A549 (cell line): ENCODE measurements around the gene GSG1L. TPM values are rescaled to one million over a fixed set of nuclear protein-coding genes. Genes with fewer than 3 reads are reported as not detected.

Experiments
- ATAC-seq, 2 experiments: fragments of 200-7000 bp in 1 of 2; fragments of >200 bp in 1 of 2; cut with Nextera tagmentation in 1 of 2; cut with Tn5 transposase in 1 of 2; 3 replicates each; pipeline versions ENCODE4 v1.8.0 to v1.9.1; 2018 to 2020; ENCODE audit warnings: mild to moderate bottlenecking in 1 of 2, moderate library complexity in 1 of 2
- CTCF ChIA-PET: fragments of 300-600 bp; sonication (Branson Sonifier 250); formaldehyde crosslinking; extraction: SDS; loops from one replicate; lab custom pipeline; 2021; ENCODE audit warnings: antibody characterized with exemption, inconsistent platforms; lab: Yijun Ruan, JAX
- POLR2A ChIA-PET: fragments of 350-600 bp; formaldehyde crosslinking; extraction: SDS; loops from one replicate; lab custom pipeline; 2021; ENCODE audit warnings: antibody characterized with exemption, inconsistent platforms; lab: Yijun Ruan, JAX
- DNase-seq, 2 experiments: peaks; one replicate each; pipeline versions ENCODE4 v3.0.0 to v3.0.0-alpha.2; 2011 to 2016; ENCODE audit warnings: low read depth in 1 of 2, low spot score in 1 of 2
- FAIRE-seq: peaks from 2 replicates; lab custom pipeline; 2011; peaks lifted over from hg19 to GRCh38; lab: Jason Lieb, UNC
- H3K27ac ChIP-seq, 2 experiments: fragments of >200 bp; sonication (Bioruptor Twin); formaldehyde crosslinking; 3 replicates each; pipeline ENCODE4 v1.5.1; 2016 to 2017
- H3K4me1 ChIP-seq: fragments of >200 bp; sonication (Bioruptor Twin); formaldehyde crosslinking; 3 replicates; pipeline ENCODE4 v1.6.1; 2016
- H3K4me2 ChIP-seq: fragments of >200 bp; sonication (Bioruptor Twin); formaldehyde crosslinking; 3 replicates; pipeline ENCODE4 v1.6.1; 2016
- H3K4me3 ChIP-seq: fragments of >200 bp; sonication (Bioruptor Twin); formaldehyde crosslinking; 3 replicates; pipeline ENCODE4 v1.5.1; 2016
- H3K9me3 ChIP-seq: fragments of >200 bp; sonication (Bioruptor Twin); formaldehyde crosslinking; 3 replicates; pipeline ENCODE4 v1.6.1; 2016
- BHLHE40 ChIP-seq: IDR thresholded peaks from 2 replicates; pipeline ENCODE4 v1.6.1; 2012; ENCODE audit warnings: low read depth, low read length, inconsistent platforms
- CBX8 ChIP-seq: fragments of 200-600 bp; sonication (generic); IDR thresholded peaks from 2 replicates; pipeline ENCODE4 v1.6.1; 2016
- ESRRA ChIP-seq: fragments of 150-350 bp; IDR thresholded peaks from 2 replicates; pipeline ENCODE4 v1.6.1; 2014; ENCODE audit warnings: mild to moderate bottlenecking, low read length, borderline replicate concordance
- HEYL ChIP-seq: fragments of 250-450 bp; sonication (Bioruptor Pico); IDR thresholded peaks from 2 replicates; pipeline ENCODE4 v1.8.0; 2021; ENCODE audit warnings: mild to moderate bottlenecking, moderate library complexity
- HOXA7 ChIP-seq: fragments of 250-450 bp; sonication (Bioruptor Pico); IDR thresholded peaks from 2 replicates; pipeline ENCODE4 v1.5.0; 2020; ENCODE audit warnings: mild to moderate bottlenecking, moderate library complexity
- HOXB5 ChIP-seq: fragments of 250-450 bp; sonication (Bioruptor Pico); IDR thresholded peaks from 2 replicates; pipeline ENCODE4 v1.5.0; 2020; ENCODE audit warnings: mild to moderate bottlenecking, moderate library complexity
- JUNB ChIP-seq: fragments of >200 bp; sonication (Bioruptor Twin); formaldehyde crosslinking; IDR thresholded peaks from 2 replicates; pipeline ENCODE4 v1.6.1; 2016
- MYC ChIP-seq: IDR thresholded peaks from 2 replicates; pipeline ENCODE4 v1.6.1; 2012; ENCODE audit warnings: mild to moderate bottlenecking, inconsistent platforms, low read length, improper control_type of control experiment, borderline replicate concordance
- NPAS2 ChIP-seq: fragments of 250-450 bp; sonication (Bioruptor Pico); IDR thresholded peaks from 2 replicates; pipeline ENCODE4 v1.8.0; 2022; ENCODE audit warnings: mild to moderate bottlenecking, moderate library complexity, borderline replicate concordance
- POLR2AphosphoS2 ChIP-seq: conservative IDR thresholded peaks from 2 replicates; pipeline ENCODE4 v1.6.1; 2012; ENCODE audit warnings: low read length, improper control_type of control experiment, inconsistent platforms
- RAD21 ChIP-seq, 2 experiments: fragments of >200 bp in 1 of 2; sonication (Bioruptor Twin) in 1 of 2; formaldehyde crosslinking in 1 of 2; IDR thresholded peaks in 1 of 2; conservative IDR thresholded peaks in 1 of 2; 2 replicates in 1 of 2; 3 replicates in 1 of 2; pipeline ENCODE4 v1.6.1; 2012 to 2018; ENCODE audit warnings: inconsistent platforms in 1 of 2
- RFX5 ChIP-seq: fragments of 450-650 bp; IDR thresholded peaks from 2 replicates; pipeline ENCODE4 v1.7.1; 2014; ENCODE audit warnings: antibody characterized with exemption, mild to moderate bottlenecking, moderate library complexity
- RNF2 ChIP-seq: fragments of 200-600 bp; sonication (generic); IDR thresholded peaks from 2 replicates; pipeline ENCODE4 v1.6.1; 2016; ENCODE audit warnings: low read depth, mild to moderate bottlenecking, antibody characterized with exemption, moderate library complexity, borderline replicate concordance
- SREBF2 ChIP-seq: fragments of 450-650 bp; IDR thresholded peaks from 2 replicates; pipeline ENCODE4 v1.6.1; 2014; ENCODE audit warnings: mild to moderate bottlenecking, moderate library complexity
- TP53 ChIP-seq: fragments of 250-450 bp; sonication (Bioruptor Pico); IDR thresholded peaks from 2 replicates; pipeline ENCODE4 v1.5.0; 2021; ENCODE audit warnings: mild to moderate bottlenecking, moderate library complexity
- ZSCAN20 ChIP-seq: fragments of 250-450 bp; sonication (Bioruptor Pico); IDR thresholded peaks from 2 replicates; pipeline ENCODE4 v1.8.0; 2022; ENCODE audit warnings: mild to moderate bottlenecking, moderate library complexity
- WGBS: methylation state at CpG from one replicate; pipeline ENCODE4 v1.1.6; 2017; ENCODE audit errors: missing lambda C conversion rate; 5-methylcytosine and 5-hydroxymethylcytosine counted together
- polyA plus RNA-seq, 4 experiments: library from polyadenylated mRNA; depleted of rRNA in 3 of 4; stranded (reverse); fragments of >200 nt; fragmentation: RNase III in 1 of 4; extraction: RNeasy Plus Mini Kit Qiagen cat#74134 plus additional on column Dnase treatment in 1 of 4; gene quantifications; 2 replicates in 3 of 4; 3 replicates in 1 of 4; pipeline ENCODE4 v1.2.3, GENCODE V29; 2011 to 2017
- TF ChIP-seq, protein P1 (sequence below): fragments of >200 bp; sonication (Bioruptor Twin); formaldehyde crosslinking; IDR thresholded peaks from 3 replicates; pipeline ENCODE4 v1.5.1; 2016
- TF ChIP-seq, protein P2 (sequence below): fragments of 200-600 bp; sonication (generic); IDR thresholded peaks from 2 replicates; pipeline ENCODE4 v1.6.1; 2016; ENCODE audit warnings: antibody characterized with exemption, mild to moderate bottlenecking, moderate library complexity
- TF ChIP-seq, protein P3 (sequence below): IDR thresholded peaks from 2 replicates; pipeline ENCODE4 v1.6.1; 2012
- TF ChIP-seq, protein P4 (sequence below): fragments of >200 bp; sonication (Bioruptor Twin); formaldehyde crosslinking; IDR thresholded peaks from 3 replicates; pipeline ENCODE4 v1.6.1; 2016

GSG1L gene
- polyA plus RNA-seq, 2 of the 4 experiments (the other 2 are of a cell fraction), result not detected

DNA sequence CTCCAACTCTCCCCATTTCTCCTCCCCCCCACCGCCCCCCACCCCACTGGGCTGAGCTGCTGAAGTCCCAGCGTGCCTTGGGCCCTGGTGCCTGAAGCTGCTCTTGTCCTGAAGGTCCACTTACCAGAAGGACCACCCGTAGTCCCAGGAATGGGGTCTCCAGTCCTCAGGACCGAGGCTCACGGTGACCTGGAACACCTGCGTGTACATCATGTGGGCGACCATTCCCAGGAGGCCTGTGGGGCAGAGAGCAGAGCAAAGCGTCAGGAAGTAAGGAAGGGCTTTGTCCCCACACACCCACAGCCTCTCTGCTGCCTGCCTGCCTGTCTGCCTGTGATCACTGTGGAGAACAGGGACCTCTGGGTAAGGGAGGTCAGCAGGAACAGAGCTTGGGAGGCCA is 218.7 kb downstream of the GSG1L start (continued):
- TF ChIP-seq, protein P1, sequence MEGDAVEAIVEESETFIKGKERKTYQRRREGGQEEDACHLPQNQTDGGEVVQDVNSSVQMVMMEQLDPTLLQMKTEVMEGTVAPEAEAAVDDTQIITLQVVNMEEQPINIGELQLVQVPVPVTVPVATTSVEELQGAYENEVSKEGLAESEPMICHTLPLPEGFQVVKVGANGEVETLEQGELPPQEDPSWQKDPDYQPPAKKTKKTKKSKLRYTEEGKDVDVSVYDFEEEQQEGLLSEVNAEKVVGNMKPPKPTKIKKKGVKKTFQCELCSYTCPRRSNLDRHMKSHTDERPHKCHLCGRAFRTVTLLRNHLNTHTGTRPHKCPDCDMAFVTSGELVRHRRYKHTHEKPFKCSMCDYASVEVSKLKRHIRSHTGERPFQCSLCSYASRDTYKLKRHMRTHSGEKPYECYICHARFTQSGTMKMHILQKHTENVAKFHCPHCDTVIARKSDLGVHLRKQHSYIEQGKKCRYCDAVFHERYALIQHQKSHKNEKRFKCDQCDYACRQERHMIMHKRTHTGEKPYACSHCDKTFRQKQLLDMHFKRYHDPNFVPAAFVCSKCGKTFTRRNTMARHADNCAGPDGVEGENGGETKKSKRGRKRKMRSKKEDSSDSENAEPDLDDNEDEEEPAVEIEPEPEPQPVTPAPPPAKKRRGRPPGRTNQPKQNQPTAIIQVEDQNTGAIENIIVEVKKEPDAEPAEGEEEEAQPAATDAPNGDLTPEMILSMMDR, result no peak
- TF ChIP-seq RFX5 (no peak), SREBF2 (no peak), HOXA7 (no peak), NPAS2 (CRISPR knock-in tag) (no peak), HOXB5 (CRISPR knock-in tag) (no peak)

DNA sequence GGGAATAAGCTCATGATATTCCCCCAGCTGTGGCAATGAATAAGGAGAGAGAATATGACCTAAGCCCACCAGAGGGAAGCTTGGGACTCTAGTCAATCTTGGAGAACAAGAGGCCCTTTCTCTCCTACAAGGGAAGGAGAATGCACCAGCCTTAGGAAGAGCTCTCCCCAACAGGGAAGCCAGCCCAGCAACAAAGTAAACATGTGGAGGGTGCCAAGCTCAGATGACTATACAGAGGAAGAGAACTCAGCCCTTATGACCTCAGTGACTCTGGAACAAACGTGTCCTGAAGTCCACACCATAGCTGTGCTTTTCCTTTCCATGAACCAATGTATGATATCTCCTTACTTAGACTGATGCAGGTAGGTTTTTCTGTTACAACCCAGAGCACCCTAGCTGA is 219.7 kb downstream of the GSG1L start:
- H3K9me3 ChIP-seq, result peaks cover 6% of the 10 kb centered on the region; the same call in 1 of the 3 replicates
- CTCF ChIA-PET, result interaction anchor here (1.2 to 1.5 kb wide), 3 partner anchors 9 to 227 kb away, joined by 3 to 4 read pairs (median 3); no protein-coding TSS in a partner anchor
- TF ChIP-seq, protein P2, sequence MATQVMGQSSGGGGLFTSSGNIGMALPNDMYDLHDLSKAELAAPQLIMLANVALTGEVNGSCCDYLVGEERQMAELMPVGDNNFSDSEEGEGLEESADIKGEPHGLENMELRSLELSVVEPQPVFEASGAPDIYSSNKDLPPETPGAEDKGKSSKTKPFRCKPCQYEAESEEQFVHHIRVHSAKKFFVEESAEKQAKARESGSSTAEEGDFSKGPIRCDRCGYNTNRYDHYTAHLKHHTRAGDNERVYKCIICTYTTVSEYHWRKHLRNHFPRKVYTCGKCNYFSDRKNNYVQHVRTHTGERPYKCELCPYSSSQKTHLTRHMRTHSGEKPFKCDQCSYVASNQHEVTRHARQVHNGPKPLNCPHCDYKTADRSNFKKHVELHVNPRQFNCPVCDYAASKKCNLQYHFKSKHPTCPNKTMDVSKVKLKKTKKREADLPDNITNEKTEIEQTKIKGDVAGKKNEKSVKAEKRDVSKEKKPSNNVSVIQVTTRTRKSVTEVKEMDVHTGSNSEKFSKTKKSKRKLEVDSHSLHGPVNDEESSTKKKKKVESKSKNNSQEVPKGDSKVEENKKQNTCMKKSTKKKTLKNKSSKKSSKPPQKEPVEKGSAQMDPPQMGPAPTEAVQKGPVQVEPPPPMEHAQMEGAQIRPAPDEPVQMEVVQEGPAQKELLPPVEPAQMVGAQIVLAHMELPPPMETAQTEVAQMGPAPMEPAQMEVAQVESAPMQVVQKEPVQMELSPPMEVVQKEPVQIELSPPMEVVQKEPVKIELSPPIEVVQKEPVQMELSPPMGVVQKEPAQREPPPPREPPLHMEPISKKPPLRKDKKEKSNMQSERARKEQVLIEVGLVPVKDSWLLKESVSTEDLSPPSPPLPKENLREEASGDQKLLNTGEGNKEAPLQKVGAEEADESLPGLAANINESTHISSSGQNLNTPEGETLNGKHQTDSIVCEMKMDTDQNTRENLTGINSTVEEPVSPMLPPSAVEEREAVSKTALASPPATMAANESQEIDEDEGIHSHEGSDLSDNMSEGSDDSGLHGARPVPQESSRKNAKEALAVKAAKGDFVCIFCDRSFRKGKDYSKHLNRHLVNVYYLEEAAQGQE, result no peak
- no peak for TF ChIP-seq POLR2AphosphoS2
- no peak for TF ChIP-seq HOXB5 (CRISPR knock-in tag)
- no peak for TF ChIP-seq CBX8
- TF ChIP-seq HEYL, result no peak
- TF ChIP-seq ZSCAN20 (CRISPR knock-in tag), result no peak
- TF ChIP-seq JUNB, result no peak
- TF ChIP-seq RAD21 (conservative IDR thresholded peaks at IDR 0.05 in 1 of 2, IDR thresholded peaks at IDR 0.05 in 1 of 2), result no peak
- TF ChIP-seq, protein P3, sequence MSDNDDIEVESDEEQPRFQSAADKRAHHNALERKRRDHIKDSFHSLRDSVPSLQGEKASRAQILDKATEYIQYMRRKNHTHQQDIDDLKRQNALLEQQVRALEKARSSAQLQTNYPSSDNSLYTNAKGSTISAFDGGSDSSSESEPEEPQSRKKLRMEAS, result no peak
- TF ChIP-seq BHLHE40, result no peak
- TF ChIP-seq ESRRA, result no peak
- no peak for TF ChIP-seq RNF2
- TF ChIP-seq, protein P4, sequence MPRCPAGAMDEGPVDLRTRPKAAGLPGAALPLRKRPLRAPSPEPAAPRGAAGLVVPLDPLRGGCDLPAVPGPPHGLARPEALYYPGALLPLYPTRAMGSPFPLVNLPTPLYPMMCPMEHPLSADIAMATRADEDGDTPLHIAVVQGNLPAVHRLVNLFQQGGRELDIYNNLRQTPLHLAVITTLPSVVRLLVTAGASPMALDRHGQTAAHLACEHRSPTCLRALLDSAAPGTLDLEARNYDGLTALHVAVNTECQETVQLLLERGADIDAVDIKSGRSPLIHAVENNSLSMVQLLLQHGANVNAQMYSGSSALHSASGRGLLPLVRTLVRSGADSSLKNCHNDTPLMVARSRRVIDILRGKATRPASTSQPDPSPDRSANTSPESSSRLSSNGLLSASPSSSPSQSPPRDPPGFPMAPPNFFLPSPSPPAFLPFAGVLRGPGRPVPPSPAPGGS, result no peak
- TF ChIP-seq MYC, result no peak
- no peak for TF ChIP-seq TP53
- no peak overlapping the region for H3K4me2 ChIP-seq
- H3K4me1 ChIP-seq, result no peaks in the 10 kb centered on the region
- DNase-seq (no peak), FAIRE-seq (no peak), ATAC-seq (no peak)
- 0% methylated on average over 1 of the region's 1 CpG for WGBS
- no peak overlapping the region for H3K27ac ChIP-seq
- no peak overlapping the region for H3K4me3 ChIP-seq
- POLR2A ChIA-PET, result no interaction called here
